ENCODE results near the gene CDKN2AIP.

- TF ChIP-seq, protein P1, sequence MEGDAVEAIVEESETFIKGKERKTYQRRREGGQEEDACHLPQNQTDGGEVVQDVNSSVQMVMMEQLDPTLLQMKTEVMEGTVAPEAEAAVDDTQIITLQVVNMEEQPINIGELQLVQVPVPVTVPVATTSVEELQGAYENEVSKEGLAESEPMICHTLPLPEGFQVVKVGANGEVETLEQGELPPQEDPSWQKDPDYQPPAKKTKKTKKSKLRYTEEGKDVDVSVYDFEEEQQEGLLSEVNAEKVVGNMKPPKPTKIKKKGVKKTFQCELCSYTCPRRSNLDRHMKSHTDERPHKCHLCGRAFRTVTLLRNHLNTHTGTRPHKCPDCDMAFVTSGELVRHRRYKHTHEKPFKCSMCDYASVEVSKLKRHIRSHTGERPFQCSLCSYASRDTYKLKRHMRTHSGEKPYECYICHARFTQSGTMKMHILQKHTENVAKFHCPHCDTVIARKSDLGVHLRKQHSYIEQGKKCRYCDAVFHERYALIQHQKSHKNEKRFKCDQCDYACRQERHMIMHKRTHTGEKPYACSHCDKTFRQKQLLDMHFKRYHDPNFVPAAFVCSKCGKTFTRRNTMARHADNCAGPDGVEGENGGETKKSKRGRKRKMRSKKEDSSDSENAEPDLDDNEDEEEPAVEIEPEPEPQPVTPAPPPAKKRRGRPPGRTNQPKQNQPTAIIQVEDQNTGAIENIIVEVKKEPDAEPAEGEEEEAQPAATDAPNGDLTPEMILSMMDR (IDR thresholded peaks at IDR 0.05), result no peak
- TF ChIP-seq POLR2A (IDR thresholded peaks at IDR 0.05), result no peak
These were observed 3.2 kb upstream of the CDKN2AIP start for GRCh38 chr4:183441276-183441675.

Data from adrenal gland (tissue), 5 donors.